GM06990 (cell line): ENCODE measurements around the gene PRDM10.

Experiments used
- DNase-seq: peaks from one replicate; pipeline ENCODE4 v3.0.0-alpha.2; 2011; ENCODE audit not compliant: insufficient read length; ENCODE audit errors: extremely low read depth
- H3K27me3 ChIP-seq: replicated peaks from 2 replicates; pipeline ENCODE4 v1.6.0; 2011; ENCODE audit warnings: low read length; ENCODE audit not compliant: control insufficient read depth, insufficient read depth
- H3K36me3 ChIP-seq: 2 replicates; pipeline ENCODE4 v1.5.1; 2011; ENCODE audit warnings: low read length; ENCODE audit not compliant: control insufficient read depth, insufficient read depth
- H3K4me3 ChIP-seq: replicated peaks from 2 replicates; pipeline ENCODE4 v1.5.1; 2011; ENCODE audit warnings: low read depth, mild to moderate bottlenecking, control low read depth, low read length
- TF ChIP-seq, protein P1 (sequence below): IDR thresholded peaks from 2 replicates; pipeline ENCODE4 v1.5.1; 2011; ENCODE audit warnings: low read length, control low read depth, mild to moderate bottlenecking, inconsistent platforms; ENCODE audit not compliant: insufficient read depth, poor library complexity, severe bottlenecking

Gene PRDM10

DNA sequence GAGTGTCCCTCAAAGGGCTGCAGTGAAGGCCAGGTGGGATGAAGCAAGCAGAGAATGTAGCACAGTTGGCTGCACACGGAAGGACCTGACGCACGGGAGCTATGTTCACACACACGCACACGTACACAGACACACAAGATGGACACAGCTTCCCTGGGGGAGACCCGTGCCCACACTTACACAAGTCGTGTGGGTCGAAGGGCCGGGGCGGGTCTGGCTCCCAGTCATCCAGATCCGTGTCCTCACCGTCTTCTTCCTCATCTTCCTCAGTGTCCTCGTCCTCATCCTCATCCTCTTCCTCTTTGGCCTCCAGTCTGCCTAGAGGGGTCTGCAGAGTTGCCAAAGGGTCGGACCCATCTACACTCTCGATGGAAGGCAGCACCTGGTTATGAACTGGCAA is 55.7 kb downstream of the PRDM10 start:
- DNase-seq = no peak
- TF ChIP-seq, protein P1, sequence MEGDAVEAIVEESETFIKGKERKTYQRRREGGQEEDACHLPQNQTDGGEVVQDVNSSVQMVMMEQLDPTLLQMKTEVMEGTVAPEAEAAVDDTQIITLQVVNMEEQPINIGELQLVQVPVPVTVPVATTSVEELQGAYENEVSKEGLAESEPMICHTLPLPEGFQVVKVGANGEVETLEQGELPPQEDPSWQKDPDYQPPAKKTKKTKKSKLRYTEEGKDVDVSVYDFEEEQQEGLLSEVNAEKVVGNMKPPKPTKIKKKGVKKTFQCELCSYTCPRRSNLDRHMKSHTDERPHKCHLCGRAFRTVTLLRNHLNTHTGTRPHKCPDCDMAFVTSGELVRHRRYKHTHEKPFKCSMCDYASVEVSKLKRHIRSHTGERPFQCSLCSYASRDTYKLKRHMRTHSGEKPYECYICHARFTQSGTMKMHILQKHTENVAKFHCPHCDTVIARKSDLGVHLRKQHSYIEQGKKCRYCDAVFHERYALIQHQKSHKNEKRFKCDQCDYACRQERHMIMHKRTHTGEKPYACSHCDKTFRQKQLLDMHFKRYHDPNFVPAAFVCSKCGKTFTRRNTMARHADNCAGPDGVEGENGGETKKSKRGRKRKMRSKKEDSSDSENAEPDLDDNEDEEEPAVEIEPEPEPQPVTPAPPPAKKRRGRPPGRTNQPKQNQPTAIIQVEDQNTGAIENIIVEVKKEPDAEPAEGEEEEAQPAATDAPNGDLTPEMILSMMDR = no peak

DNA sequence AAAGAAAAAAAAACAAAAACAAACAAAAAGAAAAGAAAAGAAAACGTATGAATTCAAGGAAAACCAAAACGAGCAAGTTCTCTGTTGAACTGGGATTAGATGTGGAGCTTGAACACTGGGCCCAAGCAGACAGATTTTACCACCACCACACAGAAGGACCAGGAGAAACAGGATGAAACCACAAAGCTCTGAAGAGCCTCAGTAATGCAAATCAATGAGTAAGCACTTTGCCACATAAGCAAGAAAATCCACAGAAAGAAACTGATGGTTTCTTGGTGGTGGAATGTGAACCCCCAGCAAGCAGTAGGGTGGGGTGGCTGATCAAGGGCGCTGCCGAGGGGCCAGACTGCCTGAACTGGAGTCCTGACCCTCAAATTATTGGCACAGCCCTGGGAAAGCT is 56.4 kb downstream of the PRDM10 start:
- TF ChIP-seq, protein P1 = no peak
- Histone ChIP-seq H3K4me3 (no peak overlapping the region), H3K36me3 (no peaks in the 10 kb centered on the region), H3K27me3 (no peaks in the 10 kb centered on the region)
- no peak for DNase-seq

More for the DNA sequence above, 55.7 kb downstream of the PRDM10 start:
- Histone ChIP-seq H3K4me3 (no peak overlapping the region), H3K36me3 (no peaks in the 10 kb centered on the region), H3K27me3 (no peaks in the 10 kb centered on the region)

DNA sequence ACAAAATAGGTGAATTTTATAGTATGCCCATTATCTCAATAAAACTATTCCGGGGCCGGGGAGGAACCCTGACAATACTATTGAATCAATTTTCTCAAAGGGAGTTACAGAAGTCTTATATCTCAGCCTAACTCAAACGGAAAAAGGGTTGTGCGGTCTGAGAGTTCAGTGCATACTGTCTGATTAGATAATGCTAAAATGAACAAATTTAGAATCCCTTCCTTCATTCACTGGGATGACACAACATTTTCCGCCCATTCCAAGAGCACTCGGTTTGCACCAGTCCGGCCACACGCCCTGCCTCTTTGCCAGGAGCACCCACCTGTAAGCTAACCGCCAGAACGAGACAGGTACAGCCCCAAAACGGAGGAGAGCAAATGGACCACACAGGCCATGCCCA is 57.3 kb downstream of the PRDM10 start:
- no peak for DNase-seq
- Histone ChIP-seq H3K36me3 (no peaks in the 10 kb centered on the region), H3K4me3 (no peak overlapping the region), H3K27me3 (no peaks in the 10 kb centered on the region)
- TF ChIP-seq, protein P1 = no peak

DNA sequence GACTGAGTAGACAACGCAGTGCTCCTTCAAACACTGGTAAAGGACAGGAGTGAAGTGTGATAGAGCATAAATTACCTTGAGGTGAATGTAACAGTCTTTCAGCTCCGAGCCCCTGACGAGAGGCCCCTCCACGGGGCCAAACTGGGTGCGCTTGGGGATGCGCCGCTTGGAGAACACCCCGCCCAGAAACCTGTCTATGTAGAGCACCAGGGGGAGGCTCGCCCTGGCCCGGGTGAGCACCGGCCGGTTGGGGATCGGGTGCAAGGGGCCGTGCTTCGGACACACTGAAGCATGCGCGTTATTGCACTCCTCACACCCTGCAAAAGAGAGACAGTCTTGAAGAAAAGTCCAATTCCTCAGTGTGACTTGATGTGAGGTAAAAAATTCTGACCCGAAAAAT is 57.9 kb downstream of the PRDM10 start:
- H3K36me3 ChIP-seq = no peaks in the 10 kb centered on the region
- TF ChIP-seq, protein P1 = no peak
- no peaks in the 10 kb centered on the region for H3K27me3 ChIP-seq
- H3K4me3 ChIP-seq = no peak overlapping the region
- DNase-seq = no peak

DNA sequence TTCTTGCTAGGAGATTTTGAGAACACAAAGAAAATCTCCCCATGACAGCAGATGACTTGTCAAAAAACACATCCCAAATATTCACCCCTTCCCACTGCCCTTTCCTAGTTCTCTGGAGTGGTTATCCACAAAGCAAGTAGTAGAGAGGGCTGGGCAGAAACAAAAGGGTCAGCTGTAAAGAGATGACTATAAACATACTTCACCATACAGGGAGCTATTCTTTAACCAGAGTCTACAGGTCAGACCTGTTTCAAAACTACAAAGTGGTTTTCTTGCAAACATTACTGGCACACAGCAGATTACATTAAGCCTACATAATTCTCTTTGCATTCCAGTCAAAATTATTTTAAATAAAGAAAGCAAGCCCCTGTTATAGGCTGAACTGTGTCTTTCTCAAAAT is 59.6 kb downstream of the PRDM10 start:
- TF ChIP-seq, protein P1 = no peak
- Histone ChIP-seq H3K36me3 (no peaks in the 10 kb centered on the region; the same call in 1 of the 2 replicates), H3K4me3 (no peak overlapping the region), H3K27me3 (no peaks in the 10 kb centered on the region)
- DNase-seq = no peak

DNA sequence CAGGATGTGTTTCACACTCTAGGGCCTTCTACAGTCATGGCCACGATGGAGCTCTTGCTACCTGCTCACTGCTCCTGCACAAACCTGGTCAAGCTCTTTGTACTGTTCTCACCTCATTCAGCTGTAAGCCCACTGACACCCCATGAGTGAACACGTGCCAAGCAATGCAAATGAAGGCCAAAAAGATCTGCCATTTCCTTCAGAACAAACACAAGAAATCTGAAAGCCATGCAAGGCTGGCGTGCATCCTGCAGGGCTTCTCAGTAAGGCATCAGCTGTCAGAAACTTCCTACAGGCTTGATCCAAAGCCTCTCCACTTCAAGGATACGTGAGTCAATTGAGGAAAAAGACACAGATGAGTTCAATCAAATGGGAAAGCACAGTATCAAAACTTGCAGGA is 63.1 kb downstream of the PRDM10 start:
- TF ChIP-seq, protein P1 = no peak
- Histone ChIP-seq H3K27me3 (no peaks in the 10 kb centered on the region), H3K36me3 (no peaks in the 10 kb centered on the region; the same call in none of the 2 replicates), H3K4me3 (no peak overlapping the region)
- no peak for DNase-seq
